ENCODE measurements around the gene TMEM101. TPM values are rescaled to one million over a fixed set of nuclear protein-coding genes. Genes with fewer than 3 reads are reported as not detected.

The TMEM101 gene
- total RNA-seq (10 to 100 TPM; 29.7 to 35.0 TPM), polyA plus RNA-seq (ENCODE audit: insufficient read length in 6 of 6) (10 to 100 TPM; 38.0 to 49.4 (median 44.7) TPM)
- long read RNA-seq, donor 1, transcript TMEM101-201 (4 exons, 1,536 nt), result major isoform, 31 of 32 reads
- long read RNA-seq, donor 1, partial matches to known transcripts, result 0 of 32 reads
- long read RNA-seq, donor 1, other reads (novel, unspliced or antisense), result 0 of 32 reads
- long read RNA-seq, donor 2, transcript TMEM101-201 (4 exons, 1,536 nt), result major isoform, 8 of 10 reads
- long read RNA-seq, donor 2, partial matches to known transcripts, result 0 of 10 reads
- long read RNA-seq, donor 2, other reads (novel, unspliced or antisense), result 0 of 10 reads
- long read RNA-seq, donor 3, transcript TMEM101-201 (4 exons, 1,536 nt), result major isoform, 14 of 14 reads
- long read RNA-seq, donor 3, partial matches to known transcripts, result 0 of 14 reads
- long read RNA-seq, donor 3, other reads (novel, unspliced or antisense), result 0 of 14 reads
- long read RNA-seq, donor 4, transcript TMEM101-201 (4 exons, 1,536 nt), result major isoform, 59 of 61 reads
- long read RNA-seq, donor 4, partial matches to known transcripts, result 2 of 61 reads
- long read RNA-seq, donor 4, other reads (novel, unspliced or antisense), result 0 of 61 reads
- long read RNA-seq, donor 5, transcript TMEM101-201 (4 exons, 1,536 nt), result major isoform, 17 of 20 reads
- long read RNA-seq, donor 5, partial matches to known transcripts, result 0 of 20 reads
- long read RNA-seq, donor 5, other reads (novel, unspliced or antisense), result 0 of 20 reads
- long read RNA-seq, donor 6, transcript TMEM101-201 (4 exons, 1,536 nt), result major isoform, 29 of 31 reads
- long read RNA-seq, donor 6, partial matches to known transcripts, result 0 of 31 reads
- long read RNA-seq, donor 6, other reads (novel, unspliced or antisense), result 0 of 31 reads
- long read RNA-seq, donor 7, transcript TMEM101-201 (4 exons, 1,536 nt), result major isoform, 19 of 20 reads
- long read RNA-seq, donor 7, partial matches to known transcripts, result 0 of 20 reads
- long read RNA-seq, donor 7, other reads (novel, unspliced or antisense), result 0 of 20 reads
- long read RNA-seq, donor 8, transcript TMEM101-201 (4 exons, 1,536 nt), result major isoform, 10 of 19 reads
- long read RNA-seq, donor 8, partial matches to known transcripts, result 5 of 19 reads
- long read RNA-seq, donor 8, other reads (novel, unspliced or antisense), result 0 of 19 reads
- long read RNA-seq, donor 9, result 0 reads
- long read RNA-seq, donor 10, transcript TMEM101-201 (4 exons, 1,536 nt), result major isoform, 68 of 71 reads
- long read RNA-seq, donor 10, partial matches to known transcripts, result 2 of 71 reads
- long read RNA-seq, donor 10, other reads (novel, unspliced or antisense), result 1 of 71 reads
- long read RNA-seq, donor 11, result 0 reads
- long read RNA-seq, donor 12, transcript TMEM101-201 (4 exons, 1,536 nt), result major isoform, 17 of 18 reads
- long read RNA-seq, donor 12, partial matches to known transcripts, result 0 of 18 reads
- long read RNA-seq, donor 12, other reads (novel, unspliced or antisense), result 0 of 18 reads

GRCh38 chr17:44014437-44015172, at the start of gene TMEM101:
TSS of gene TMEM101 (minus strand) at chr17:44014963. CDS start at chr17:44014952, 11 bp downstream.
- ATAC-seq, result peak; percentile 98
- Histone ChIP-seq H3K27me3 (no peaks in the 10 kb centered on the region), H3K4me3 (peak within 1 kb of the TSS; percentile 70 to 73), H3K36me3 (peaks cover 0 to 20% of the 10 kb centered on the region in 2 donors), H3K4me1 (peaks cover 11 to 19% of the 10 kb centered on the region in 2 donors), H3K9me3 (no peaks in the 10 kb centered on the region), H3K27ac (peak within 1 kb of the TSS in 1 of 2 donors; percentile 54)
- TF ChIP-seq CTCF (IDR thresholded peaks at IDR 0.05), result no peak
- intact Hi-C loops (cut with DNase I), result no loop called here
- DNase-seq, result peak; percentile 85 to 93 (median 92)

GRCh38 chr17:44063704-44064639, 49.2 kb upstream of the TMEM101 start:
- H3K27ac ChIP-seq, result no peak overlapping the region
- no peak for TF ChIP-seq CTCF (IDR thresholded peaks at IDR 0.05)
- H3K4me1 ChIP-seq, result peaks cover 14 to 44% of the 10 kb centered on the region in 2 donors
- peaks cover 0 to 51% of the 10 kb centered on the region in 2 donors for H3K36me3 ChIP-seq
- DNase-seq, result no peak
- no peak overlapping the region for H3K4me3 ChIP-seq
- no peak for ATAC-seq
- no peaks in the 10 kb centered on the region for H3K27me3 ChIP-seq
- intact Hi-C loops (cut with DNase I), result no loop called here
- no peaks in the 10 kb centered on the region for H3K9me3 ChIP-seq

GRCh38 chr17:44062871-44063270, 48.1 kb upstream of the TMEM101 start:
- peaks cover 0 to 62% of the 10 kb centered on the region in 2 donors for H3K36me3 ChIP-seq

More at GRCh38 chr17:44062871-44063270, 48.1 kb upstream of the TMEM101 start:
- H3K4me1 ChIP-seq, result peaks cover 14 to 43% of the 10 kb centered on the region in 2 donors
- no peak for DNase-seq
- H3K27me3 ChIP-seq, result no peaks in the 10 kb centered on the region
- no peak for ATAC-seq
- no peaks in the 10 kb centered on the region for H3K9me3 ChIP-seq
- intact Hi-C loops (cut with DNase I), result no loop called here
- H3K4me3 ChIP-seq, result no peak overlapping the region
- H3K27ac ChIP-seq, result no peak overlapping the region
- TF ChIP-seq CTCF (IDR thresholded peaks at IDR 0.05), result no peak
